GM12878 (cell line): ENCODE data around the gene SYNRG.

ENCODE experiments used
- ASH2L ChIP-seq: fragments of 300-600, 200-600 bp; sonication (generic); IDR thresholded peaks from 2 replicates; pipeline ENCODE4 v1.6.1; 2017; ENCODE audit warnings: low read depth, mild to moderate bottlenecking, borderline replicate concordance
- BRCA1 ChIP-seq: IDR thresholded peaks from 2 replicates; pipeline ENCODE4 v1.6.1; 2011; ENCODE audit warnings: low read depth, low read length, improper control_type of control experiment
- EP300 ChIP-seq, 2 experiments: fragments of 150-350 bp in 1 of 2; IDR thresholded peaks; 2 replicates each; pipeline ENCODE4 v1.6.1; 2011 to 2012; ENCODE audit warnings: low read depth in 2 of 2, low read length in 2 of 2, borderline replicate concordance in 1 of 2, improper control_type of control experiment in 1 of 2, inconsistent platforms in 1 of 2; ENCODE audit not compliant: control insufficient read depth in 1 of 2
- FOXK2 ChIP-seq: fragments of 450-650 bp; IDR thresholded peaks from 2 replicates; pipeline ENCODE4 v1.6.1; 2017; ENCODE audit warnings: mild to moderate bottlenecking, moderate library complexity
- GABPA ChIP-seq: IDR thresholded peaks from 2 replicates; pipeline ENCODE4 v1.6.1; 2014; ENCODE audit warnings: antibody characterized with exemption, low read depth, mild to moderate bottlenecking, inconsistent platforms
- MYC ChIP-seq: IDR thresholded peaks from 2 replicates; pipeline ENCODE4 v1.6.1; 2011; ENCODE audit warnings: mild to moderate bottlenecking, low read length, moderate library complexity, inconsistent platforms; ENCODE audit not compliant: insufficient read depth, insufficient replicate concordance, insufficient read length, severe bottlenecking
- ZNF384 ChIP-seq: IDR thresholded peaks from 2 replicates; pipeline ENCODE4 v1.6.1; 2012; ENCODE audit warnings: low read depth, mild to moderate bottlenecking, low read length, improper control_type of control experiment, borderline replicate concordance

- TF ChIP-seq BRCA1 = no peak
- TF ChIP-seq ZNF384 = no peak
- TF ChIP-seq FOXK2 = no peak
- no peak for TF ChIP-seq MYC
- TF ChIP-seq ASH2L = no peak
- no peak for TF ChIP-seq EP300 (IDR thresholded peaks at IDR 0.05; ENCODE audit: borderline replicate concordance in 1 of 2, control insufficient read depth in 1 of 2, low read depth in 2 of 2, low read length in 2 of 2)
- TF ChIP-seq GABPA = no peak
Observed at GRCh38 chr17:37555386-37555785, 53.8 kb downstream of the SYNRG start.
